HFF-Myc (cell line): ENCODE measurements around the gene PLCB1.

Experiments
- DNase-seq: peaks from one replicate; pipeline ENCODE4 v3.0.0-alpha.2; 2011; ENCODE audit warnings: low read depth; ENCODE audit errors: extremely low read depth
- H3K4me3 ChIP-seq: replicated peaks from 2 replicates; pipeline ENCODE4 v1.5.1; 2011; ENCODE audit warnings: low read depth, mild to moderate bottlenecking, control low read depth, low read length
- CTCF ChIP-seq: IDR thresholded peaks from 2 replicates; pipeline ENCODE4 v1.5.1; 2012; ENCODE audit warnings: mild to moderate bottlenecking, low read depth, low read length, control low read depth; ENCODE audit errors: missing control alignments

The PLCB1 gene

GRCh38 chr20:8490076-8490830, 358.2 kb downstream of the PLCB1 start:
- DNase-seq: no peak
- H3K4me3 ChIP-seq: no peak overlapping the region
- TF ChIP-seq CTCF: no peak

- no peak overlapping the region for H3K4me3 ChIP-seq
- no peak for DNase-seq
- no peak for TF ChIP-seq CTCF
Observed at GRCh38 chr20:8492173-8492572, 360.1 kb downstream of the PLCB1 start.

GRCh38 chr20:8498571-8498970, 366.5 kb downstream of the PLCB1 start:
- no peak overlapping the region for H3K4me3 ChIP-seq
- no peak for TF ChIP-seq CTCF
- no peak for DNase-seq

- DNase-seq: no peak
Observed at GRCh38 chr20:8504030-8504429, 372.0 kb downstream of the PLCB1 start.

GRCh38 chr20:8505476-8506200, 373.6 kb downstream of the PLCB1 start:
- no peak for TF ChIP-seq CTCF
- H3K4me3 ChIP-seq: no peak overlapping the region
- no peak for DNase-seq

More at GRCh38 chr20:8504030-8504429, 372.0 kb downstream of the PLCB1 start:
- no peak overlapping the region for H3K4me3 ChIP-seq
- TF ChIP-seq CTCF: no peak

- no peak for DNase-seq
- no peak overlapping the region for H3K4me3 ChIP-seq
- TF ChIP-seq CTCF: no peak
Observed at GRCh38 chr20:8507231-8507630, 375.2 kb downstream of the PLCB1 start.
